SU-DHL-6 (cell line): ENCODE data around the gene LTBP1.

Experiments
- H2AFZ ChIP-seq: fragments of 200-600 bp; sonication (generic); 2 replicates; pipeline ENCODE4 v1.6.1; 2014; ENCODE audit warnings: low read depth, mild to moderate bottlenecking, moderate library complexity, mixed read lengths, antibody characterized with exemption, low read length; ENCODE audit not compliant: severe bottlenecking
- H3F3A ChIP-seq: fragments of 200-600 bp; shearing (Covaris generic); 2 replicates; pipeline ENCODE4 v1.6.0; 2016; ENCODE audit warnings: antibody characterized with exemption, mild to moderate bottlenecking; ENCODE audit not compliant: insufficient read depth
- H3K27ac ChIP-seq: fragments of 200-600 bp; sonication (generic); 2 replicates; pipeline ENCODE4 v1.5.1; 2016; ENCODE audit warnings: low read depth, mild to moderate bottlenecking, low read length, moderate library complexity, mixed read lengths
- H3K27me3 ChIP-seq: fragments of 200-600 bp; sonication (generic), shearing (Covaris generic); 2 replicates; pipeline ENCODE4 v1.6.0; 2014; ENCODE audit warnings: mild to moderate bottlenecking, low read length
- H3K36me3 ChIP-seq: fragments of 200-600 bp; sonication (generic); 2 replicates; pipeline ENCODE4 v1.6.1; 2014; ENCODE audit warnings: mild to moderate bottlenecking, low read length, mixed read lengths
- H3K4me2 ChIP-seq: fragments of 300-600, 200-600 bp; shearing (Covaris generic), sonication (generic); 2 replicates; pipeline ENCODE4 v1.6.0; 2014; ENCODE audit warnings: low read length, low read depth, mild to moderate bottlenecking; ENCODE audit not compliant: poor library complexity, severe bottlenecking
- H3K4me3 ChIP-seq: fragments of 200-600 bp; sonication (generic); 2 replicates; pipeline ENCODE4 v1.5.1; 2014; ENCODE audit warnings: antibody characterized with exemption, low read length, mild to moderate bottlenecking, mixed read lengths; ENCODE audit not compliant: insufficient read depth, poor library complexity, severe bottlenecking
- H3K79me2 ChIP-seq: fragments of 200-600 bp; sonication (generic); 2 replicates; pipeline ENCODE4 v1.6.1; 2014; ENCODE audit warnings: mild to moderate bottlenecking, low read length, moderate library complexity; ENCODE audit not compliant: insufficient read depth
- H3K9ac ChIP-seq: fragments of 200-600 bp; sonication (generic); 2 replicates; pipeline ENCODE4 v1.7.0; 2014; ENCODE audit warnings: mild to moderate bottlenecking, low read length
- H3K9me2 ChIP-seq: fragments of 200-600 bp; sonication (generic); replicated peaks from 2 replicates; pipeline ENCODE4 v1.6.1; 2014; ENCODE audit warnings: low read length; ENCODE audit not compliant: insufficient read depth
- H3K9me3 ChIP-seq: fragments of 200-600 bp; sonication (generic); 2 replicates; pipeline ENCODE4 v1.6.1; 2014; ENCODE audit warnings: low read length, mixed read lengths; ENCODE audit not compliant: insufficient read depth
- H4K20me1 ChIP-seq: fragments of 200-600 bp; sonication (generic); 2 replicates; pipeline ENCODE4 v1.6.1; 2014; ENCODE audit warnings: low read depth, mild to moderate bottlenecking, antibody characterized with exemption, low read length, moderate library complexity, mixed read lengths
- EZH2phosphoT487 ChIP-seq: fragments of 200-600 bp; sonication (generic), shearing (Covaris generic); conservative IDR thresholded peaks from 2 replicates; pipeline ENCODE4 v1.6.1; 2018; ENCODE audit warnings: mild to moderate bottlenecking, antibody characterized with exemption, low read length, moderate library complexity, mixed read lengths
- TF ChIP-seq, protein P1 (sequence below): fragments of 200-600 bp; sonication (generic); IDR thresholded peaks from one replicate; pipeline ENCODE4 v1.5.1; 2017; ENCODE audit warnings: antibody characterized with exemption, mild to moderate bottlenecking, low read length, moderate library complexity; ENCODE audit not compliant: insufficient read depth, poor library complexity, severe bottlenecking

The LTBP1 gene

DNA sequence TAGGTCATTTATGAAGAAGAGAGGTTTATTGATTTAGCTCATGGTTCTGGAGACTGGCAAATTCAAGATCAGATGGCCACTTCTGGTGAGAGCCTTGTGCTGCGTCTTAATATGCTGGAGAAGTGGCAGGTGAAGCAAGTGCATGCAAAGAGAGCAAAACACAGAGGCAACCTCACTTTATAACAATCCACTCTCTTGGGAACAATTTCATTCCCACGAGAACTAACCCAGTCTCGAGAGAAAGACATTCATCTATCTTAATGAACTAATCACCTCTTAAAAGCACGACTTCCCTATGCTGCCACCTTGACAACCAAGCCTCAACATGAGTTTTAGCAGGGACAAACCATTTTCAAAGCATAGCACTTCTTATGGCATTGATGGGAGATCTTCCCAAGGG lies 343.2 kb downstream of the LTBP1 start:
- Histone ChIP-seq H2AFZ (no peak overlapping the region), H3F3A (no peaks in the 10 kb centered on the region), H4K20me1 (no peaks in the 10 kb centered on the region), H3K4me3 (no peak overlapping the region), H3K4me2 (no peak overlapping the region), H3K27ac (no peak overlapping the region), H3K79me2 (no peaks in the 10 kb centered on the region), H3K9me3 (no peaks in the 10 kb centered on the region), H3K9me2 (no peaks in the 10 kb centered on the region), H3K27me3 (no peaks in the 10 kb centered on the region), H3K9ac (no peak overlapping the region), H3K36me3 (peaks cover 22% of the 10 kb centered on the region)
- no peak for TF ChIP-seq EZH2phosphoT487
- TF ChIP-seq, protein P1, sequence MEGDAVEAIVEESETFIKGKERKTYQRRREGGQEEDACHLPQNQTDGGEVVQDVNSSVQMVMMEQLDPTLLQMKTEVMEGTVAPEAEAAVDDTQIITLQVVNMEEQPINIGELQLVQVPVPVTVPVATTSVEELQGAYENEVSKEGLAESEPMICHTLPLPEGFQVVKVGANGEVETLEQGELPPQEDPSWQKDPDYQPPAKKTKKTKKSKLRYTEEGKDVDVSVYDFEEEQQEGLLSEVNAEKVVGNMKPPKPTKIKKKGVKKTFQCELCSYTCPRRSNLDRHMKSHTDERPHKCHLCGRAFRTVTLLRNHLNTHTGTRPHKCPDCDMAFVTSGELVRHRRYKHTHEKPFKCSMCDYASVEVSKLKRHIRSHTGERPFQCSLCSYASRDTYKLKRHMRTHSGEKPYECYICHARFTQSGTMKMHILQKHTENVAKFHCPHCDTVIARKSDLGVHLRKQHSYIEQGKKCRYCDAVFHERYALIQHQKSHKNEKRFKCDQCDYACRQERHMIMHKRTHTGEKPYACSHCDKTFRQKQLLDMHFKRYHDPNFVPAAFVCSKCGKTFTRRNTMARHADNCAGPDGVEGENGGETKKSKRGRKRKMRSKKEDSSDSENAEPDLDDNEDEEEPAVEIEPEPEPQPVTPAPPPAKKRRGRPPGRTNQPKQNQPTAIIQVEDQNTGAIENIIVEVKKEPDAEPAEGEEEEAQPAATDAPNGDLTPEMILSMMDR, result no peak

DNA sequence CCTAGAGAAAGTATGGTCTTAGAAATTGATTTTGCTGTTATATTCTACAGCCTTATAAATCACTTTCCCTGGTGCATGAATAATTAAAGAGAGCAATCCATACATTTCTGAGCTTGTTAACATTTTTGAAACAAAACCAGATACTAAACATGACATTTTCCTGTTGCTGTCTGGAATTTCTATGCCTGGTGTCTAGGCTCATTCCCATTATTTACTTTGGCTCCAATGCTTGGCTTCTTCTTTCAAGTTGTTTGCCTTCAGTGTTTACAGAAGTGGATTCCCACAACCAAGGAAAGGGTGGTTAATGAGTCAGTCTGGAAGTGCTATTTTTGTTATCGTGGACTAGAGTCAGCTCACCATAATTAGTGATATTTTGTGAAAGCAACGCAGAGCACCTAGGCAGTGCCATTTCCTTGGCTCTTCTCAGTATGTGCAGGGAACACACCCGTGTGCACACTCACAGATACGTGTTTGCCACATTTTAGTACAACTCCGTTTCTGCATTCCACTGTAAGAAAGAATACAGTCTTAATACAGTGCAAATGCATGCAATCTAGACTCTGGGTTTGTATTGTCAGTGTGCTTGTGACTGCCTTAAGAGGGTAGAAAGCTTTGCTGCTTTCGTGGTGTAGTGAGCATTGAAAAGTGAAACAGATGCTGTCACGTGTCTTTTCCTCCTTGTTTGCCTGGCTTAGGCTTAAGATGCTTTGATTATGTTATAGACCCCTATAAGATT lies 344.7 kb downstream of the LTBP1 start:
- Histone ChIP-seq H3K27me3 (no peaks in the 10 kb centered on the region), H4K20me1 (no peaks in the 10 kb centered on the region), H3K27ac (no peak overlapping the region), H3K4me2 (no peak overlapping the region), H2AFZ (no peak overlapping the region), H3K36me3 (peaks cover 15% of the 10 kb centered on the region), H3K4me3 (no peak overlapping the region), H3K9ac (no peak overlapping the region), H3K9me2 (no peaks in the 10 kb centered on the region), H3F3A (no peaks in the 10 kb centered on the region; the same call in 1 of the 2 replicates), H3K9me3 (no peaks in the 10 kb centered on the region), H3K79me2 (no peaks in the 10 kb centered on the region)
- TF ChIP-seq, protein P1, result no peak
- no peak for TF ChIP-seq EZH2phosphoT487

DNA sequence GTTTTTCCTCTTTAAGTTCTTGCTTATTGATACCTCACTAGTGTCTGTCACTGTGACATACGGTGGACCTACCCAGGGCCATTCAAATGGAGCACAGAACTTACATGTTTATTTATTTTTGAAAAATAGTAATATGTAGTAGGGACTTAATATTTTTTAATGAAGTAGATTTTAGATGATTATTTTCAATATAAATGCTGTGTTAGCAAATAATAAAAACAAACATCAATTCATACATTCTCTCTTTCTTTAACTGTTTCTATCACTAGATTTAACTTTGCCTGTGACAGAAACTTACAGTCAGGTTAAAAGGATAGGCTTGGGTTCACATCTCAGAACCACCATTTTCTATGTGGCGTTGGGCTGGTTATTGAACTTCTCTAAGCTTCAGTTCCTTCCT lies 345.3 kb downstream of the LTBP1 start:
- H3K4me3 ChIP-seq, result no peak overlapping the region
- H4K20me1 ChIP-seq, result no peaks in the 10 kb centered on the region
- H3K79me2 ChIP-seq, result no peaks in the 10 kb centered on the region
- no peak overlapping the region for H3K27ac ChIP-seq
- H2AFZ ChIP-seq, result no peak overlapping the region
- no peaks in the 10 kb centered on the region for H3K27me3 ChIP-seq
- H3K9me2 ChIP-seq, result no peaks in the 10 kb centered on the region
- no peak overlapping the region for H3K4me2 ChIP-seq
- TF ChIP-seq, protein P1, result no peak
- no peak for TF ChIP-seq EZH2phosphoT487
- H3K9ac ChIP-seq, result no peak overlapping the region
- H3K36me3 ChIP-seq, result peaks cover 15% of the 10 kb centered on the region
- H3K9me3 ChIP-seq, result no peaks in the 10 kb centered on the region
- no peaks in the 10 kb centered on the region; the same call in 1 of the 2 replicates for H3F3A ChIP-seq
